ENCODE data around the gene CIB2. TPM values are rescaled to one million over a fixed set of nuclear protein-coding genes. Genes with fewer than 3 reads are reported as not detected.
A peak's percentile ranks its signal among the peaks of the same experiment; 100 is the strongest.

CIB2 gene
- total and polyA plus RNA-seq, 2 donors (not counting 1 experiment from before 2014, with no cell fraction given), result 0.97 to 3.2 TPM

DNA sequence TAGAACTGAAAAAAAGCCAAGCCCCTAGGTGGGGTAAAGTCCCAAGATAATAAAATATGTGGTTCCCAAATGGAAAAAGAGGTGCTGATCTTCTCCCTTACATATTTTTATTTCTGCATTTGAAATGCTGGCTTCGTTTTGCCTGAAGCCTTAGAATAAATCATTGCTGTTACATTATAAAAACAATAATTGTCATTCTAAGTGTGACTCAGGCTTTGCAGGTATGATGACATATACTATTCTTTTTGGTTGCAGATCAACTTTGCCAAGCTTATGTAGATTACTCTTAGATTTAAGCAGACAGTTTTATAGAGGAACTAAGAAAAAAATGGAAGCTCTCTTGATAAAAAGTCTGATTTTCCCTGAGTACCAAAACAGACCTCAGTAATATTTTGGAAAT, 25.4 kb upstream of the CIB2 start:
- H3K9me3 Mint-ChIP-seq (ENCODE audit: insufficient read depth), result no peaks in the 10 kb centered on the region
- ChIA-PET POLR2A (no interaction called here), CTCF (interaction anchor here (2.2 to 4.0 kb wide), 2 partner anchors 38 to 44 kb away, joined by 7 to 17 read pairs; no protein-coding TSS in a partner anchor)
- Histone ChIP-seq H3K4me3 (ENCODE audit: control extremely low read depth in 1 of 5, extremely low read depth in 1 of 5, insufficient read depth in 1 of 5, low read depth in 2 of 5, low read length in 4 of 5) (no peak overlapping the region), H3K9me3 (ENCODE audit: control extremely low read depth in 1 of 3, control insufficient read depth in 2 of 3, insufficient read depth in 1 of 3, low read length in 2 of 3) (no peaks in the 10 kb centered on the region), H3K27me3 (replicated peaks in 1 of 4; ENCODE audit: control extremely low read depth in 1 of 4, control insufficient read depth in 3 of 4, insufficient read depth in 4 of 4, low read length in 3 of 4) (no peaks in the 10 kb centered on the region), H3K4me1 (ENCODE audit: control insufficient read depth in 2 of 2, insufficient read depth in 2 of 2, low read length in 2 of 2) (no peaks in the 10 kb centered on the region), H3K79me2 (ENCODE audit: control insufficient read depth, insufficient read depth, low read length) (peaks cover 45% of the 10 kb centered on the region), H3K4me2 (replicated peaks; ENCODE audit: low read depth, low read length, poor library complexity, severe bottlenecking) (no peak overlapping the region), H4K20me1 (ENCODE audit: control insufficient read depth, insufficient read depth, low read length, poor library complexity, severe bottlenecking) (no peaks in the 10 kb centered on the region), H3K36me3 (replicated peaks in 1 of 2; ENCODE audit: control extremely low read depth in 1 of 2, control insufficient read depth in 1 of 2, extremely low read depth in 1 of 2, insufficient read depth in 2 of 2, low read length in 1 of 2) (peaks cover 7 to 40% of the 10 kb centered on the region in 2 experiments), H3K27ac (ENCODE audit: low read length in 2 of 2) (peak overlapping the region in 1 of 2 donors; percentile 6), H3K9ac (ENCODE audit: low read length) (no peak overlapping the region), H2AFZ (ENCODE audit: insufficient read depth, low read depth, low read length, poor library complexity, severe bottlenecking) (no peak overlapping the region)
- ATAC-seq (ENCODE audit: low read depth) (no peak), DNase-seq (no peak)
- WGBS (ENCODE audit: insufficient coverage), result no CpG with 5 or more reads among the region's 1 CpG
- peaks cover 13% of the 10 kb centered on the region for H3K4me1 Mint-ChIP-seq
- H3K4me3 Mint-ChIP-seq, result no peak overlapping the region
- TF ChIP-seq EZH2 (IDR thresholded peaks at IDR 0.05; ENCODE audit: borderline replicate concordance, insufficient read depth, low read depth, low read length, poor library complexity, severe bottlenecking), result no peak
- TF ChIP-seq, protein P1, sequence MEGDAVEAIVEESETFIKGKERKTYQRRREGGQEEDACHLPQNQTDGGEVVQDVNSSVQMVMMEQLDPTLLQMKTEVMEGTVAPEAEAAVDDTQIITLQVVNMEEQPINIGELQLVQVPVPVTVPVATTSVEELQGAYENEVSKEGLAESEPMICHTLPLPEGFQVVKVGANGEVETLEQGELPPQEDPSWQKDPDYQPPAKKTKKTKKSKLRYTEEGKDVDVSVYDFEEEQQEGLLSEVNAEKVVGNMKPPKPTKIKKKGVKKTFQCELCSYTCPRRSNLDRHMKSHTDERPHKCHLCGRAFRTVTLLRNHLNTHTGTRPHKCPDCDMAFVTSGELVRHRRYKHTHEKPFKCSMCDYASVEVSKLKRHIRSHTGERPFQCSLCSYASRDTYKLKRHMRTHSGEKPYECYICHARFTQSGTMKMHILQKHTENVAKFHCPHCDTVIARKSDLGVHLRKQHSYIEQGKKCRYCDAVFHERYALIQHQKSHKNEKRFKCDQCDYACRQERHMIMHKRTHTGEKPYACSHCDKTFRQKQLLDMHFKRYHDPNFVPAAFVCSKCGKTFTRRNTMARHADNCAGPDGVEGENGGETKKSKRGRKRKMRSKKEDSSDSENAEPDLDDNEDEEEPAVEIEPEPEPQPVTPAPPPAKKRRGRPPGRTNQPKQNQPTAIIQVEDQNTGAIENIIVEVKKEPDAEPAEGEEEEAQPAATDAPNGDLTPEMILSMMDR (IDR thresholded peaks at IDR 0.05), result no peak
- no peaks in the 10 kb centered on the region for H3K27me3 Mint-ChIP-seq
- H3K27ac Mint-ChIP-seq, result no peak overlapping the region
- intact Hi-C loops (cut with micrococcal nuclease), result loop anchor here (10.0 kb wide), 1 partner anchor 732 kb away; the partner anchor contains the start of genes HMG20A and PEAK1

- no peaks in the 10 kb centered on the region for H3K9me3 ChIP-seq (ENCODE audit: control extremely low read depth in 1 of 3, control insufficient read depth in 2 of 3, insufficient read depth in 1 of 3, low read length in 2 of 3)
- H3K4me1 ChIP-seq (ENCODE audit: control insufficient read depth in 2 of 2, insufficient read depth in 2 of 2, low read length in 2 of 2), result peaks cover 6 to 7% of the 10 kb centered on the region in 2 donors
- no peaks in the 10 kb centered on the region for H3K9me3 Mint-ChIP-seq (ENCODE audit: insufficient read depth)
- no peaks in the 10 kb centered on the region for H3K27me3 ChIP-seq (replicated peaks in 1 of 4; ENCODE audit: control extremely low read depth in 1 of 4, control insufficient read depth in 3 of 4, insufficient read depth in 4 of 4, low read length in 3 of 4)
- peaks cover 57% of the 10 kb centered on the region for H3K79me2 ChIP-seq (ENCODE audit: control insufficient read depth, insufficient read depth, low read length)
- no peak overlapping the region for H3K4me3 Mint-ChIP-seq
- DNase-seq, result no peak
- H3K36me3 ChIP-seq (replicated peaks in 1 of 2; ENCODE audit: control extremely low read depth in 1 of 2, control insufficient read depth in 1 of 2, extremely low read depth in 1 of 2, insufficient read depth in 2 of 2, low read length in 1 of 2), result peaks cover 2 to 31% of the 10 kb centered on the region in 2 experiments
- H3K9ac ChIP-seq (ENCODE audit: low read length), result no peak overlapping the region
- H3K27ac Mint-ChIP-seq, result peak overlapping the region; percentile 28
- TF ChIP-seq, protein P1 (IDR thresholded peaks at IDR 0.05), result no peak
- TF ChIP-seq EZH2 (IDR thresholded peaks at IDR 0.05; ENCODE audit: borderline replicate concordance, insufficient read depth, low read depth, low read length, poor library complexity, severe bottlenecking), result no peak
- no peak overlapping the region for H3K4me2 ChIP-seq (replicated peaks; ENCODE audit: low read depth, low read length, poor library complexity, severe bottlenecking)
- peaks cover 20% of the 10 kb centered on the region for H3K4me1 Mint-ChIP-seq
- H2AFZ ChIP-seq (ENCODE audit: insufficient read depth, low read depth, low read length, poor library complexity, severe bottlenecking), result no peak overlapping the region
- no peaks in the 10 kb centered on the region for H4K20me1 ChIP-seq (ENCODE audit: control insufficient read depth, insufficient read depth, low read length, poor library complexity, severe bottlenecking)
- intact Hi-C loops (cut with micrococcal nuclease), result loop anchor here (10.0 kb wide), 1 partner anchor 731 kb away; the partner anchor contains the start of genes HMG20A and PEAK1
- H3K27ac ChIP-seq (ENCODE audit: low read length in 2 of 2), result no peak overlapping the region
- no peaks in the 10 kb centered on the region for H3K27me3 Mint-ChIP-seq
- no peak for ATAC-seq (ENCODE audit: low read depth)
- CTCF ChIA-PET, result interaction anchor here (0.5 to 4.0 kb wide), 4 partner anchors 9 to 43 kb away, joined by 6 to 17 read pairs (median 7); no protein-coding TSS in a partner anchor
- no CpG with 5 or more reads among the region's 4 CpGs for WGBS (ENCODE audit: insufficient coverage)
- POLR2A ChIA-PET, result interaction anchor here (0.5 to 1.0 kb wide), 2 partner anchors 38 to 94 kb away, joined by 3 to 4 read pairs; no protein-coding TSS in a partner anchor
- H3K4me3 ChIP-seq (ENCODE audit: control extremely low read depth in 1 of 5, extremely low read depth in 1 of 5, insufficient read depth in 1 of 5, low read depth in 2 of 5, low read length in 4 of 5), result no peak overlapping the region
Measured at GRCh38 chr15:78155355-78155939, 24.2 kb upstream of the CIB2 start.
